Measurements from ENCODE around the gene PSPH. TPM values are rescaled to one million over a fixed set of nuclear protein-coding genes. Genes with fewer than 3 reads are reported as not detected.

PSPH gene
- 26.1 to 33.1 TPM (median 28.6 TPM) in 5 replicates for total RNA-seq (2022; extraction: Qiagen RNA extraction; ENCODE audit: low read depth)

GRCh38 chr7:56051339-56052191, at the start of gene PSPH, which contains the start of gene CCT6A:
TSS of gene PSPH (minus strand) at chr7:56051444. CDS start at chr7:56021212, 30,232 bp downstream.
TSS of gene CCT6A (plus strand) at chr7:56051765. CDS start at chr7:56051849, 84 bp downstream.

GRCh38 chr7:56092789-56093531, 41.7 kb upstream of the PSPH start, which contains the start of gene PHKG1:
TSS of gene PHKG1 (minus strand) at chr7:56092952. CDS start at chr7:56088941, 4,011 bp downstream.

DNA sequence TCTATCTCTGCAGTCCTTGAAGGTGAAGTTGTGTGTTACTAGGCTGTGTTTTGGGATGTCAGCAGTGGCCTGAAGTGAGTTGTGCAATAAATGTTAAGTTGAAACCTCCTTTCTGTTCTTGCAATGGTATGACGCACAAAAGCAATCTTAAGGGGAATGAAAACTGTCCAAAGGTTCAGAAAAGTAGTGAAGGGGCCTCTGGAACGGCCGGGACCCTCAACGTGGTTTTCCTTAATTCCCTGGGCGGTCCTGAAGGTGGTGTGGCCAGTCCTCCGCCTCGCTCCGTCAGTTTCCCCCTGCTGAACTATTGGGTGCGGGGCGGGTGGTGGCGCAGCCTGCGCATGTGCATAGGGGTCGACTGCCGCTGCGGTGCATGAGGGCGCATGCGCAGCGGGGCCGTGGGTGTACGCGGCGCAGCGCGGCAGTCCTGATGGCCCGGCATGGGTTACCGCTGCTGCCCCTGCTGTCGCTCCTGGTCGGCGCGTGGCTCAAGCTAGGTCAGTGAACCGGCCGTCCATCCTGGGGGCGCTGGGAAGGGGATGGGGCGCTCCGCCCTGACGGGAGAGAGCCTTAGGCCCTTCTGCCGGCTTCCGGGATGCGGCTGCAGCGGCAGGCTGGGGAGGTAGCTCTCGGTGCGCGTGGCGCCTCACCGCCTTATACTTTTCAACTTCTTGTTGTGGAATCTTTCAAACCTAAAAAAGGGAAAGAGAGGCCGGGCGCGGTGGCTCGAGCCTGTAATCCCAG, 12.8 kb upstream of the PSPH start, which contains the start of gene SUMF2:
TSS of gene SUMF2 (plus strand) at position 405 of the 744 bp plus-strand sequence. CDS start at position 431, 26 bp downstream.

GRCh38 chr7:55964261-55965099, 86.8 kb downstream of the PSPH start, which contains the start of gene NIPSNAP2:
TSS of gene NIPSNAP2 (plus strand) at chr7:55964585. CDS start at chr7:55964610, 25 bp downstream.

Other genes starting within 250 kb of the PSPH start
- gene SEPTIN14, start 188.7 kb downstream of the PSPH start, total RNA-seq (2022; extraction: Qiagen RNA extraction; ENCODE audit: low read depth), result not detected in 5 replicates
- gene ZNF713, start 164.0 kb downstream of the PSPH start, total RNA-seq (2022; extraction: Qiagen RNA extraction; ENCODE audit: low read depth), result 0.35 to 1.2 TPM (median 0.70 TPM) in 5 replicates
- gene MRPS17, start 99.6 kb downstream of the PSPH start, total RNA-seq (2022; extraction: Qiagen RNA extraction; ENCODE audit: low read depth), result 23.6 to 32.1 TPM (median 27.6 TPM) in 5 replicates
- 42.6 to 57.4 TPM (median 47.9 TPM) in 5 replicates for gene NIPSNAP2, start 86.9 kb downstream of the PSPH start, total RNA-seq (2022; extraction: Qiagen RNA extraction; ENCODE audit: low read depth)
- gene CCT6A, start 321 bp upstream of the PSPH start, total RNA-seq (2022; extraction: Qiagen RNA extraction; ENCODE audit: low read depth), result 281 to 310 TPM (median 294 TPM) in 5 replicates
- gene SUMF2, start 12.8 kb upstream of the PSPH start, total RNA-seq (2022; extraction: Qiagen RNA extraction; ENCODE audit: low read depth), result 107 to 120 TPM (median 114 TPM) in 5 replicates
- gene PHKG1, start 41.5 kb upstream of the PSPH start, total RNA-seq (2022; extraction: Qiagen RNA extraction; ENCODE audit: low read depth), result 0.39 to 1.2 TPM (median 0.41 TPM) in 5 replicates
- 555 to 740 TPM (median 676 TPM) in 5 replicates for gene CHCHD2, start 55.0 kb upstream of the PSPH start, total RNA-seq (2022; extraction: Qiagen RNA extraction; ENCODE audit: low read depth)
- not detected in 5 replicates for gene NUPR2, start 65.0 kb upstream of the PSPH start, total RNA-seq (2022; extraction: Qiagen RNA extraction; ENCODE audit: low read depth)

All from A549 treated with CpdA at 1 μM for 4 hours (cell line).